AG04449 (cell line): ENCODE measurements around the gene CRELD1.
"Not testable (repeated sequence)": the region's sequence is repeated elsewhere in the genome, so short reads cannot be mapped to it uniquely, and the experiment has no call there.

Experiments used
- CTCF ChIA-PET: fragments of 350-600 bp; formaldehyde crosslinking; extraction: SDS; loops from one replicate; lab custom pipeline; 2021; ENCODE audit warnings: antibody characterized with exemption; lab: Yijun Ruan, JAX
- POLR2A ChIA-PET: fragments of 400-600, 350-600 bp; formaldehyde crosslinking; extraction: SDS; loops from one replicate; lab custom pipeline; 2020; ENCODE audit warnings: antibody characterized with exemption, inconsistent platforms; lab: Yijun Ruan, JAX
- DNase-seq: peaks from one replicate; pipeline ENCODE4 v3.0.0-alpha.2; 2010; ENCODE audit warnings: low read depth, low spot score
- H3K4me3 ChIP-seq: 2 replicates; pipeline ENCODE4 v1.5.1; 2011; ENCODE audit warnings: low read depth, mild to moderate bottlenecking, control low read depth, low read length
- CTCF ChIP-seq: IDR thresholded peaks from one replicate; pipeline ENCODE4 v1.5.1; 2011; ENCODE audit warnings: mild to moderate bottlenecking, moderate library complexity, low read length, control low read depth, inconsistent platforms; ENCODE audit not compliant: insufficient read depth; ENCODE audit errors: missing control alignments

The CRELD1 gene

GRCh38 chr3:9934235-9934621 is 594 bp downstream of the CRELD1 start:
- peak; percentile 2 for TF ChIP-seq CTCF
- ChIA-PET POLR2A (interaction anchor here (1.7 to 3.0 kb wide), 2 partner anchors 12 to 18 kb away, joined by 12 to 22 read pairs; partner anchors contain the start of gene IL17RC), CTCF (interaction anchor here (1.2 to 7.4 kb wide), 9 partner anchors 9 to 218 kb away, joined by 3 to 84 read pairs (median 10); partner anchors contain the start of genes IL17RE and RPUSD3)
- peak overlapping the region; percentile 77 for H3K4me3 ChIP-seq
- no peak for DNase-seq

GRCh38 chr3:9934993-9935392 is 1.4 kb downstream of the CRELD1 start:
- no peak for DNase-seq
- TF ChIP-seq CTCF: no peak
- H3K4me3 ChIP-seq: peak overlapping the region; percentile 77
- CTCF ChIA-PET: interaction anchor here (1.1 to 7.4 kb wide), 7 partner anchors 8 to 352 kb away, joined by 3 to 84 read pairs (median 5); partner anchors contain the start of genes IL17RE and RPUSD3
- POLR2A ChIA-PET: interaction anchor here (1.0 to 3.0 kb wide), 2 partner anchors 11 to 12 kb away, joined by 3 to 22 read pairs; no protein-coding TSS in a partner anchor

DNA sequence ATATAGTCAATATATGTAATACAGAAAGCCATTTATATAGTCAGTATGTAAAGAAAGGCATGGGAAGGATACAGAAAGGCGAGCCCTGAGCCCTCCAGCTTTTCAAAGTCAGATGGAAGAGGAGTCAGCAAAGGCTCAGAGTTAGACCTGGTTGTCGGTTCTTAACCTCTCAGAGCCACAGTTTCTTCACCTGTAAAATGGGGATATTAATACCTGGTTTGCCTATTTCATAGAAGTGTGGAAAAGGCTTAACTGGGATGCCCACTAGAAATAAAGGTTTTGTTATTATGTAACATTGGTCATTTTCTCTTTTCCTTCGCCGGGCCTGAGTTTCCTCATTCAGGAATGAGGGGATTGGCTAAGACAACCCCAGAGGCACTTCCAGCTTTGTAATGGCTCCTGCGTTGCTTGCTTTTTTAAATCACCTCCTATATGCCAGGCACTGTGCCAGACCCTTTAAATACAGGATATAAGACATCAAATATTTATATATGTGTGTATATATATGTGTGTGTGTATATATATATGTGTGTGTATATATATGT is 2.4 kb downstream of the CRELD1 start:
- DNase-seq: no peak
- no peak overlapping the region for H3K4me3 ChIP-seq
- CTCF ChIA-PET: interaction anchor here (1.6 to 7.4 kb wide), 2 partner anchors 12 to 351 kb away, joined by 5 to 84 read pairs; no protein-coding TSS in a partner anchor
- POLR2A ChIA-PET: interaction anchor here (1.0 kb wide), 1 partner anchor 11 kb away, joined by 3 read pairs; no protein-coding TSS in a partner anchor
- TF ChIP-seq CTCF: no peak

- DNase-seq: no peak
- no peak overlapping the region for H3K4me3 ChIP-seq
- no peak for TF ChIP-seq CTCF
- ChIA-PET POLR2A (no interaction called here), CTCF (interaction anchor here (1.4 kb wide), 1 partner anchor 9 kb away, joined by 3 read pairs; no protein-coding TSS in a partner anchor)
These were observed 4.0 kb downstream of the CRELD1 start for GRCh38 chr3:9937486-9938238.

DNA sequence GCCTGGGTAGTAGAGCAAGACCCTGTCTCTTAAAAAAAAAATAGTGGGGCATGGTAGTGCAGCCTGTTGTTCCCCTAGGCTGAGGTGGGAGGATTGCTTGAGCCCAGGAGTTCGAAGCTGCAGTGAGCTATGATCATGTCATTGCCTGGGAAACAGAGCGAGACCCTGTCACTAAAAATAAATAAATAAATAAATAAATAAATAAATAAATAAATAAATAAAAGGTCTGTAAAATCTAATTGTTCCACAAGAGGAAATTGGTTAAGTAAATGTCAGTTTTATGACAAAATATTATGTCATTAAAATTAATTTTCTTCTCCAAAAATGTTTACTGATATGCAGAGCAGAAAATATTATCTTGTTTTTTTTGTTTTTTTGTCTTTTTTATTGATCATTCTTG is 5.3 kb downstream of the CRELD1 start:
- DNase-seq: no peak
- ChIA-PET POLR2A (no interaction called here), CTCF (interaction anchor here (1.4 kb wide), 1 partner anchor 8 kb away, joined by 3 read pairs; no protein-coding TSS in a partner anchor)
- H3K4me3 ChIP-seq: no peak overlapping the region
- TF ChIP-seq CTCF: no peak

DNA sequence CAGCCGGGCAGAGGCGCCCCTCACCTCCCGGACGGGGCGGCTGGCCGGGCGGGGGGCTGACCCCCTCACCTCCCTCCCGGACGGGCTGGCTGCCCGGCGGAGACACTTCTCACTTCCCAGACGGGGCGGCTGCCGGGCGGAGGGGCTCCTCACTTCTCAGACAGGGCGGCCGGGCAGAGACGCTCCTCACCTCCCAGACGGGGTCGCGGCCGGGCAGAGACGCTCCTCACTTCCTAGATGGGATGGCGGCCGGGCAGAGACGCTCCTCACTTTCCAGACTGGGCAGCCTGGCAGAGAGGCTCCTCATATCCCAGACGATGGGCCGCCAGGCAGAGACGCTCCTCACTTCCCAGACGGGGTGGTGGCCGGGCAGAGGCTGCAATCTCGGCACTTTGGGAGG is 6.3 kb downstream of the CRELD1 start:
- not testable (repeated sequence) for H3K4me3 ChIP-seq

More for the DNA sequence above, 6.3 kb downstream of the CRELD1 start:
- DNase-seq, POLR2A ChIA-PET, CTCF ChIA-PET: not testable (repeated sequence)
